Astrocyte of the spinal cord (primary cell): Measurements from ENCODE around the gene XXYLT1.
A peak's percentile ranks its signal among the peaks of the same experiment; 100 is the strongest.

Experiments
- DNase-seq: peaks from one replicate; pipeline ENCODE4 v3.0.0; 2011; ENCODE audit warnings: low read depth, low spot score
- H3K4me3 ChIP-seq: 2 replicates; pipeline ENCODE4 v1.5.1; 2011; ENCODE audit warnings: low read depth, mild to moderate bottlenecking, low read length, moderate library complexity
- in situ Hi-C: cut with HindIII; loops from 2 replicates; pipeline ENCODE4 v1.10.0; 2017; ENCODE audit warnings: low sequenced_read_pairs
- TF ChIP-seq, protein P1 (sequence below): IDR thresholded peaks from 2 replicates; pipeline ENCODE4 v1.5.1; 2012; ENCODE audit warnings: low read depth, mild to moderate bottlenecking, low read length, inconsistent platforms

The XXYLT1 gene

DNA sequence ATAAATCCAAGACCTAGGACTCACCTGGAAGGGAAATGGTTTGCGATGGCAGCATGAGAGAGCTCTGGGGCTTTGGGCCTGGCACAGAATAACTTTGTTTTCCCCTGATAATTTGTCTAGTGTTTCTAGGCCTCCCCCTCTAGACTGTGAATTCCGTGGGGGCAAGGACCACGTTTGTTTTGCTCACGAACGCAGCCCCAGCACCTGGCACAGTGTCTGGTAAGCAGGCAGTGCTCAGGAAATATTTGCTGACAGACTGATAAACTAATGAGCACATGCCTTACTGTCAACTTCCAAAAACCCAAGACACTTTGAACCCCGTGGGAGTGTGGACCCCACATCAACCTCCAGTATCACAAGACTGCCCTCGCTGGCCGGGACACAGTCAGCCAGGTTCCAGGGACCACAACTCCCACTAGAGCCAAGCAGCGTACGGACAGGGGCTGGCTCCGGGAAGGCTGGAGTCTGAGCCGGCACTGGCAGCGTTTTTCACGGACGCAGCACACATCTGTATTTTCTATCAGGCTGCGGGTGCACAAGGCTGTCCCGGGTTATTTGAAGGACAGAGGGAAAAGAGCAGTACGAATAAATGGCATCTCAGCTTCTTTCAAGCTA lies 146.5 kb downstream of the XXYLT1 start:
- no peak overlapping the region for H3K4me3 ChIP-seq
- TF ChIP-seq, protein P1, sequence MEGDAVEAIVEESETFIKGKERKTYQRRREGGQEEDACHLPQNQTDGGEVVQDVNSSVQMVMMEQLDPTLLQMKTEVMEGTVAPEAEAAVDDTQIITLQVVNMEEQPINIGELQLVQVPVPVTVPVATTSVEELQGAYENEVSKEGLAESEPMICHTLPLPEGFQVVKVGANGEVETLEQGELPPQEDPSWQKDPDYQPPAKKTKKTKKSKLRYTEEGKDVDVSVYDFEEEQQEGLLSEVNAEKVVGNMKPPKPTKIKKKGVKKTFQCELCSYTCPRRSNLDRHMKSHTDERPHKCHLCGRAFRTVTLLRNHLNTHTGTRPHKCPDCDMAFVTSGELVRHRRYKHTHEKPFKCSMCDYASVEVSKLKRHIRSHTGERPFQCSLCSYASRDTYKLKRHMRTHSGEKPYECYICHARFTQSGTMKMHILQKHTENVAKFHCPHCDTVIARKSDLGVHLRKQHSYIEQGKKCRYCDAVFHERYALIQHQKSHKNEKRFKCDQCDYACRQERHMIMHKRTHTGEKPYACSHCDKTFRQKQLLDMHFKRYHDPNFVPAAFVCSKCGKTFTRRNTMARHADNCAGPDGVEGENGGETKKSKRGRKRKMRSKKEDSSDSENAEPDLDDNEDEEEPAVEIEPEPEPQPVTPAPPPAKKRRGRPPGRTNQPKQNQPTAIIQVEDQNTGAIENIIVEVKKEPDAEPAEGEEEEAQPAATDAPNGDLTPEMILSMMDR: no peak
- in situ Hi-C loops: no loop called here
- DNase-seq: no peak

- in situ Hi-C loops: no loop called here
- no peak for DNase-seq
- H3K4me3 ChIP-seq: no peak overlapping the region
- TF ChIP-seq, protein P1: peak; percentile 37
Measured at GRCh38 chr3:195123281-195123691, 147.7 kb downstream of the XXYLT1 start.

DNA sequence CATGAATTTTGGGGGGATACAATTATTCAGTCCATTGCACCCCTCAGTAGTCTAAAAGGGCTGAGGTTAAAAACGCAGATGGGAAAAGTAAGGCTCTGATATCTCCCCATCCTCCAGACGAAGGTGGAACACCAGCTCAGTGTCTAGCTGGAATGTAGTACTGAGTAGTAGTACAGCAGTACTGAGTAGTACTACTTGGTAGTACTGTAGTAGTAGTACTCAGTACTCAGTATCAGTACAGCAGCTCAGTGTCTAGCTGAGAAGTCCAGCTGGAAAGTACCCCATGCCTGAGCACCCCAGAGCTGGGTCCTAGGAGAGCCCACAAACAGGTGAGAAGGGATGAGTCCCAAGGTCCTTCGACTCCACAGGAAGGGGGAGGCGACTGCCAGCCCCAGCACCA lies 148.7 kb downstream of the XXYLT1 start:
- no peak for DNase-seq
- no peak overlapping the region for H3K4me3 ChIP-seq
- TF ChIP-seq, protein P1: no peak
- in situ Hi-C loops: no loop called here

DNA sequence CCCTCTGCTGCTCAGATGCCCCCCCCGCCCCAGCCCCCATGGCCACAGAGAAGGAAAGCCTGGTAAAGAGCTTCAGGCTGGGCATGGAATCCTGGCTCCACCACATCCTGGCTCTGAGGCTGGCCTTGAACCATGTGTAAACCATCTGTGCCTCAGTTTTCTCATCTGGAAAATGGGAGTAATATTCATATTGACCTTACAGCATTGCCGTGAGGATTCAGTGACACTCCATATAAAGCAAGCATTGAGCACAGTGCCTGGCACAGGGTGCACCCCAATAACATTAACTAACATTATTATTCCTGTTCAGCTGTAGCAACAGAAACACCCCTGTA lies 150.7 kb downstream of the XXYLT1 start:
- no peak overlapping the region for H3K4me3 ChIP-seq
- no peak for DNase-seq
- in situ Hi-C loops: no loop called here
- TF ChIP-seq, protein P1: no peak

DNA sequence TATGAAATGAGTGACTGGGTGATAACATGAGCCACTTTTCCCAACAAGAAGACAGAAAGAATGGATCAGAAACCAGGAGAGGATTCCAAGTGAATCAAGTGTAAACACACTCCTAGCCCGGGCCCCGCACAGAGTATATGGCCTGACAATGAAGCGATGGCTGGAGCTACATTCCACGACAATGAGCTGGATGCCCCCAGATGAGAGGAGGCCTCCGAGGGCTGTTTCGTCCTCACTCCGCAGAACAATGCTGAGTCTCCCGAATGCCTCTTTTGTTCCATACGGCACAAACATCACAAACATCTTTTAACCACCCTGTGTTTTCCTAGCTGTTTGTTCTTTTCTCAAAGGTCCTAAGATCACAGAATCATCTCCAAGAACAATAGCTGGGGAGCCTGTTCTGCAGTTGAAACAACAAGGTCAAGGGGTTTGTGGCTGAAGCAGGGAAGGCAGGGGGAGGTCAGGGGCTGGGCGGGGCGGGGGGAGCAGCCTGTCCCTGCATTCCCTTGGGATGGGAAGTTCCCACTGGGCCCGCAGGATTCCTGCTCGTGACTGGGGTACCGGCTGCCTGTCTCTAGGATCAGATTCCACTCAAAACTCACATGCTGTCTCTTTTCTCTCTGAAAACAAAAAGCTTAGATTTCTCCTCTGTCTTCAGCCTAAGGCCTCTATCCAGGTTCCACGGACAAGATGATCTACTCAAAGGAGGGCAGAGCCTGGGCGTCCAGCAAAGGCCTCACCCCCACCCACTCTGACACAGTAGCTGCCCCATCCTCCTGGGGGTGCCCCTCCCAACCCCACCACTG lies 151.3 kb downstream of the XXYLT1 start:
- in situ Hi-C loops: no loop called here
- TF ChIP-seq, protein P1: no peak
- H3K4me3 ChIP-seq: no peak overlapping the region

DNA sequence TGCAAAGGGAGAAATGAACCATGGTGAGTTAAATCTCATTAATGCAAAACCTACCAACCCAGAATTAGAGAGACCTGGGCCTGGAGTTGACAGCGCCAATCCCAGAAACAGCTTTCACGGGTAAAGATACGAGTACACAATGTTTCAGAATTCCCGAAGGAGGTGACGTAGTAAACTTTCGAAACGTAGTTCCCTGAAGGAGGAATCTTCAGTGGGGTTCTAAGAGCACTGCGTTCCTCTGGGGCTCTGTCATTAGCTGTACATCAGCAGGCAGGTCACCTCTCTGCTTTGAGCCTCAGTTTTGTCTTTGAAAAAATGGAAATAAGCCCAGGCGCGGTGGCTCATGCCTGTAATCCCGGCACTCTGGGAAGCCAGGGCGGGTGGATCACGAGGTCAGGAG lies 152.3 kb downstream of the XXYLT1 start:
- in situ Hi-C loops: no loop called here
- no peak overlapping the region for H3K4me3 ChIP-seq
- TF ChIP-seq, protein P1: no peak
- no peak for DNase-seq

More for the DNA sequence above, 151.3 kb downstream of the XXYLT1 start:
- peak; percentile 91 for DNase-seq
